OCI-LY3 (cell line): ENCODE data around the gene RBM10.

Experiments
- H2AFZ ChIP-seq: fragments of 200-600, 300-600 bp; shearing (Covaris generic); 2 replicates; pipeline ENCODE4 v1.6.0; 2014; ENCODE audit warnings: antibody characterized with exemption, low read depth, low read length
- H3K27ac ChIP-seq: fragments of 200-600, 300-600 bp; sonication (generic); 2 replicates; pipeline ENCODE4 v1.5.1; 2014; ENCODE audit warnings: mild to moderate bottlenecking, low read length, moderate library complexity, mixed read lengths
- H3K27me3 ChIP-seq: fragments of 200-600, 300-600 bp; sonication (generic); 2 replicates; pipeline ENCODE4 v1.6.1; 2014; ENCODE audit warnings: low read depth, low read length, mixed read lengths
- H3K36me3 ChIP-seq: fragments of 200-600, 300-600 bp; sonication (generic); replicated peaks from 2 replicates; pipeline ENCODE3; 2014; ENCODE audit warnings: low read depth, low read length, mixed read lengths
- H3K4me1 ChIP-seq: fragments of 300-600, 200-600 bp; sonication (generic); 2 replicates; pipeline ENCODE4 v1.6.1; 2014; ENCODE audit warnings: low read length, mixed read lengths
- H3K4me2 ChIP-seq: fragments of 200-600, 300-600 bp; sonication (generic); 2 replicates; pipeline ENCODE4 v1.6.1; 2014; ENCODE audit warnings: low read length, mixed read lengths
- H3K4me3 ChIP-seq: fragments of 300-600, 200-600 bp; sonication (generic); 2 replicates; pipeline ENCODE4 v1.5.1; 2014; ENCODE audit warnings: antibody characterized with exemption, mild to moderate bottlenecking, low read length, moderate library complexity
- H3K79me2 ChIP-seq: fragments of 300-600, 200-600 bp; shearing (Covaris generic); 2 replicates; pipeline ENCODE4 v1.6.1; 2014; ENCODE audit warnings: mild to moderate bottlenecking, low read length, mixed read lengths
- H3K9ac ChIP-seq: fragments of 300-600, 200-600 bp; shearing (Covaris generic); 2 replicates; pipeline ENCODE4 v1.6.0; 2014; ENCODE audit warnings: mild to moderate bottlenecking, low read length, moderate library complexity
- H3K9me3 ChIP-seq: fragments of 200-600, 300-600 bp; shearing (Covaris generic); 2 replicates; pipeline ENCODE4 v1.6.1; 2014; ENCODE audit warnings: low read length, mixed read lengths; ENCODE audit not compliant: insufficient read depth
- H4K20me1 ChIP-seq: fragments of 200-600, 300-600 bp; sonication (generic); 2 replicates; pipeline ENCODE4 v1.6.1; 2016; ENCODE audit warnings: low read length, mixed read lengths; ENCODE audit not compliant: insufficient read depth
- EZH2phosphoT487 ChIP-seq: fragments of 200-600 bp; shearing (Covaris generic); IDR thresholded peaks from 2 replicates; pipeline ENCODE4 v1.6.1; 2018; ENCODE audit warnings: antibody characterized with exemption, mixed run types, low read depth
- TF ChIP-seq, protein P1 (sequence below): fragments of 200-600, 300-600 bp; sonication (generic); IDR thresholded peaks from 2 replicates; pipeline ENCODE4 v1.5.1; 2014; ENCODE audit warnings: antibody characterized with exemption, low read length, low read depth

Gene RBM10

DNA sequence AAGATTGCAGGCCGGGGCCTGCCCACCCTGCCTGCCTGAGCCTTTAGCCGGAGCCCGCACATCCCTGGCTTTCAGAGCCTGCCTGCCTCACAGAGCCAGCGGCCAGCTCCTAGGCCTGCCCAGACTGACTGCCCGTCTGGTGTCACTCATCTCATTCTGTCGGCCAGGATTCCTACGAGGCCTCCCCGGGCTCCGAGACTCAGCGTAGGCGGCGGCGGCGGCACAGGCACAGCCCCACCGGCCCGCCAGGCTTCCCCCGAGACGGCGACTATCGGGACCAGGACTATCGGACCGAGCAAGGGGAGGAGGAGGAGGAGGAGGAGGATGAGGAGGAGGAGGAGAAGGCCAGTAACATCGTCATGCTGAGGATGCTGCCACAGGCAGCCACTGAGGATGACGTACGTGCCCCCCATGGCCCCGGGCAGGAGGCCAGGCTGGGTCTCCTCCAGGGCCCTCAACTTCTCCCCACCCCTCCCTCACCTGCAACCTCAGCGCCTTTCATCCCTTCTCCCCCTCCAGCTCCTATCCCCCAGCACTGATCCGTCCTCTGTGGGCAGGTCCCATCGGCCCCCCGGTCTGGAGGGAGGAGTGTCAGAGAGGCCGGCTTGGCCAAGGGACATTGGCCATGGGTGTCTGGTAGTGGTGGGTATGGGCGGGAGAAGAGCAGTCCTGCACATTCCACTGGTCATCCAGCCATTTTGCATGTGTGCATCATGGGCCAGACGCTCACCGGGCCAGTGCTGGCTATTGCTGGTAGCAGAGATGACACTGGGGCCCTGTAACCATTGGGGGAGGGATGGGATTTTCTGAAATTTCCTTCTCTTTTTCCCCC is 26.1 kb downstream of the RBM10 start:
- H3K27ac ChIP-seq, result no peak overlapping the region
- H3K79me2 ChIP-seq, result peaks cover 30% of the 10 kb centered on the region
- no peaks in the 10 kb centered on the region for H3K4me1 ChIP-seq
- H4K20me1 ChIP-seq, result peaks cover 9% of the 10 kb centered on the region; the same call in 1 of the 2 replicates
- H3K36me3 ChIP-seq, result peaks cover 11% of the 10 kb centered on the region
- no peak overlapping the region for H3K4me2 ChIP-seq
- no peak for TF ChIP-seq EZH2phosphoT487
- TF ChIP-seq, protein P1, sequence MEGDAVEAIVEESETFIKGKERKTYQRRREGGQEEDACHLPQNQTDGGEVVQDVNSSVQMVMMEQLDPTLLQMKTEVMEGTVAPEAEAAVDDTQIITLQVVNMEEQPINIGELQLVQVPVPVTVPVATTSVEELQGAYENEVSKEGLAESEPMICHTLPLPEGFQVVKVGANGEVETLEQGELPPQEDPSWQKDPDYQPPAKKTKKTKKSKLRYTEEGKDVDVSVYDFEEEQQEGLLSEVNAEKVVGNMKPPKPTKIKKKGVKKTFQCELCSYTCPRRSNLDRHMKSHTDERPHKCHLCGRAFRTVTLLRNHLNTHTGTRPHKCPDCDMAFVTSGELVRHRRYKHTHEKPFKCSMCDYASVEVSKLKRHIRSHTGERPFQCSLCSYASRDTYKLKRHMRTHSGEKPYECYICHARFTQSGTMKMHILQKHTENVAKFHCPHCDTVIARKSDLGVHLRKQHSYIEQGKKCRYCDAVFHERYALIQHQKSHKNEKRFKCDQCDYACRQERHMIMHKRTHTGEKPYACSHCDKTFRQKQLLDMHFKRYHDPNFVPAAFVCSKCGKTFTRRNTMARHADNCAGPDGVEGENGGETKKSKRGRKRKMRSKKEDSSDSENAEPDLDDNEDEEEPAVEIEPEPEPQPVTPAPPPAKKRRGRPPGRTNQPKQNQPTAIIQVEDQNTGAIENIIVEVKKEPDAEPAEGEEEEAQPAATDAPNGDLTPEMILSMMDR, result no peak
- H3K4me3 ChIP-seq, result no peak overlapping the region
- H2AFZ ChIP-seq, result no peak overlapping the region
- no peaks in the 10 kb centered on the region for H3K27me3 ChIP-seq
- H3K9me3 ChIP-seq, result no peaks in the 10 kb centered on the region
- no peak overlapping the region for H3K9ac ChIP-seq

DNA sequence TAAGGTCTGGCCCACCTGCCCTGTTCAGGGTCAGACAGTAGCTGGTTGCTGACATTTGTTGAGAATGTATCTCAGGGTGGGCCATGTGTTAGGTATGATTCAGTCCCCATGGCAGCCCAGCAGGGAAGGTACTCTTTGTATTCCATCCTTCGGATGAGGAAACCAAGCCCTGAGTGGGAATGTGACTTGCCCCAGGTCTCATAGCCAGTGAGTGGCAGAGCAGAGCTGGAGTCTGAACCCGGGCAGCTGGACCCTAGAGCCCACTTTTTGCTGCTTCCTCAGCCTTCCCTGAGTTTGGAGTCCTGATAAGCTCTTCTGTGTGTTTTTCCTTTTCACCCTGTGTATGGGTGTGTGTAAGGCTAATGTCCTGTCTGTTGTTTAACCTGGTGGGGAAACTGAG is 27.0 kb downstream of the RBM10 start:
- Histone ChIP-seq H3K4me1 (no peaks in the 10 kb centered on the region), H3K27ac (no peak overlapping the region), H3K9ac (no peak overlapping the region), H2AFZ (no peak overlapping the region), H3K4me2 (no peak overlapping the region), H3K36me3 (peaks cover 13% of the 10 kb centered on the region), H3K79me2 (peaks cover 21% of the 10 kb centered on the region), H3K4me3 (no peak overlapping the region), H3K9me3 (no peaks in the 10 kb centered on the region), H3K27me3 (no peaks in the 10 kb centered on the region), H4K20me1 (peaks cover 9% of the 10 kb centered on the region; the same call in 1 of the 2 replicates)
- TF ChIP-seq EZH2phosphoT487, result no peak
- TF ChIP-seq, protein P1, result no peak

DNA sequence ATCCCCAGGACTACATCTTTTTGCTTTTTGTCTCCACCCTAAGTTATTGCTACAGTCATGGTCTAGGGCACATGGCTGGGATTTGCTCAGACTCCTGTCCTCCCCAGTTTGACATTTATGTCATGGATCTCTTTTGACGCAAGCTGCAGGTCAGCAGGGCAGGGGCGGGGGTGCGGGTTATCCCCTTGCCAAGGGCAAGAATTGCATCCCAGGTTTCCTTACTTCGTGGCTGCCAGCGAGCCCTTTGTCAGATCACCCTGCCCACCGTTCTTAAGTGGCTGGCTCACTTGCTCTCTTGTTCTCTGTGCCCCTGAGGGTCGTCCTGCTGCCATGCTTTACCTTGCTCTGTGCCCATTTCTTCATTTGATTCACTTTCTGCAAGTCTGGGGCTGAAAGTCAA is 27.5 kb downstream of the RBM10 start:
- Histone ChIP-seq H2AFZ (no peak overlapping the region), H3K27ac (no peak overlapping the region), H3K4me3 (no peak overlapping the region), H3K27me3 (no peaks in the 10 kb centered on the region), H3K36me3 (peaks cover 15% of the 10 kb centered on the region), H3K9me3 (no peaks in the 10 kb centered on the region), H3K4me1 (no peaks in the 10 kb centered on the region), H3K4me2 (no peak overlapping the region), H4K20me1 (peaks cover 9% of the 10 kb centered on the region; the same call in 1 of the 2 replicates), H3K79me2 (peaks cover 17% of the 10 kb centered on the region), H3K9ac (no peak overlapping the region)
- TF ChIP-seq EZH2phosphoT487, result no peak
- TF ChIP-seq, protein P1, result no peak

DNA sequence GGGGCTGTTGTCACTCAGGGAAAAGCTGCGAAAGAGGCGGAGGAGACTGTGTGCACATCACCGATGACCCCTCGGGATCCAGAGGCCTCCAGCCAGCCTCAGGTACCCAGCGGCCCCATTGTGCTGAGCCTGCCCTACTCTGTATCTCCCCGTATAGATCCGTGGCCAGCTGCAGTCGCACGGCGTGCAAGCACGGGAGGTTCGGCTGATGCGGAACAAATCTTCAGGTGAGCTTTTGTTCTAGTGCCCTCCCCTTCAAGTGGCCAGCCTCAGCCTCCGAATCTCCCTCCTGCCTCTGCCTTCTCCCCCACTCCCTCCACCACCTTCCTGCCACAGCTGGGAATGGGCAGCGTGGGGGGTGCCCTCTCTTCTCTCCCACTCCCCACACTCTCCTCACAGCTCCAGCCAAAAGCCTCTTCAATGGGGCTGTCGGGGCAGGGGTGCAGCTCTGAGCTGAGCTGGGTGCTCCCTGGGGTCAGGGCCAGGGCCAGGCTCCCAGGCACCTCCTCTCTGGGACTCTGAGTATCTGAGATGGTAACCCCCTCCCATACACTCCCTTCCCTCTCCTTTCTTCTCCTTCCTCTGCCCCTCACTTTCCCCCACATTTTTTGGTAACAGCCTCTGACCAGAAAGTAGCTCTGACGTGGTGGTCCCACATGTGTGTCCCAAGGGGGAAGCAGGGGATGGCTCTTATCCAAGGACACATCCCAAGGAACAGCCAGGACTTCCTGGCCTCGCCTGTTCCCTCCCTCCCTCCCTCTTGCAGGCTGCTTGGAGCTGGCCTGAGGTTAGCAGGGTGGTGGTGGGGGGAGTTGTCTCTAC is 28.2 kb downstream of the RBM10 start:
- H3K4me2 ChIP-seq, result no peak overlapping the region
- peaks cover 10% of the 10 kb centered on the region; the same call in 1 of the 2 replicates for H3K79me2 ChIP-seq
- peaks cover 17% of the 10 kb centered on the region for H3K36me3 ChIP-seq
- no peak overlapping the region for H3K27ac ChIP-seq
- H3K4me3 ChIP-seq, result no peak overlapping the region
- no peaks in the 10 kb centered on the region for H3K27me3 ChIP-seq
- no peaks in the 10 kb centered on the region for H3K4me1 ChIP-seq
- TF ChIP-seq, protein P1, result no peak
- TF ChIP-seq EZH2phosphoT487, result no peak
- no peak overlapping the region for H3K9ac ChIP-seq
- no peaks in the 10 kb centered on the region for H3K9me3 ChIP-seq
- H4K20me1 ChIP-seq, result peaks cover 5% of the 10 kb centered on the region; the same call in 1 of the 2 replicates
- H2AFZ ChIP-seq, result no peak overlapping the region
